ENCODE measurements around the gene NFYC.

Gene NFYC

DNA sequence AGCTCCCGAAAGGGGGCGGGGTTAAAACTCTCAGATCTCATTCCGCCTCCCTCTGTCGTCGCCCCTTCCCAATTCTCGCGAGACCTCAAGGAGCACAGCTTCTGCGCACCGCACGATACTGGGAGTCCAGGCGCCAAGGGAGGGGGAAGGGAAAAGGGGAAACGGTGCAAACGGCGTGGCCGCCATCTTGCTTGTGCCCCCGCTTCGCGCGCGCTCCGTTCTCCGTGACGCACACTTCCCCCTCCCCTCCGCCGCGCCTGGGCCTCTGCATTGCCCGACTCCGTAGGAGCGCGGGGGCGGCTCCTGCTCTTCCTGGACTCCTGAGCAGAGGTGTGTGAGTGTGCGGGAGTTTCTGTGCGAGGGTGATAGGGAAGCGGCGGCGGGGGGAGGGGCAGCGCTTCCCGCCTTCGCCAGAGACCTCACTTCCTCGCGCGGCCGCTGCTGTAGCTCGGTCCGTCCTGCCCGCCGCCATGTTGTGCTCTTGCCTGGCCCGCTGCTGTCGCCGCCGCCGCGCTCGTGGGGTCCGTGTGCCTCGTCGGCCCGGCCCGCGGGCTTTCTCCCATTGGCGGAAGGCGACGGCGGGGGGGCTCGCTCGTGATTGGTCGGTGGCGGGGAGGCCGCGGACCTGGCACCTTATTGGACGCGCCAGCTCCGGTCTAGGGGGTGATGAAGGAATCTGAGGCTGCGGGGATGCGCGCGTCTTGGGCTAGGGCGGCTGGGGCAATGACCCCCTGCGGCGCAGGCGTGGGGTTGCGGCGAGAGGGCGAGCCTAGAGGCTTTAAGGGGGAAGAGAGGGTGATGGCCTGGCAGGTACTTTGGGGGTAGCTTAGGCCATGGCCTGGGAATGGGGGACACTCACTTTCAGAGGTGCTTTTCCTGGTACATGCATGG is at the start of gene NFYC:
TSS of gene NFYC (plus strand) at position 167 of the 891 bp plus-strand sequence. CDS start 47,140 bp downstream, outside the sequence.
- DNase-seq: peak; percentile 100

DNA sequence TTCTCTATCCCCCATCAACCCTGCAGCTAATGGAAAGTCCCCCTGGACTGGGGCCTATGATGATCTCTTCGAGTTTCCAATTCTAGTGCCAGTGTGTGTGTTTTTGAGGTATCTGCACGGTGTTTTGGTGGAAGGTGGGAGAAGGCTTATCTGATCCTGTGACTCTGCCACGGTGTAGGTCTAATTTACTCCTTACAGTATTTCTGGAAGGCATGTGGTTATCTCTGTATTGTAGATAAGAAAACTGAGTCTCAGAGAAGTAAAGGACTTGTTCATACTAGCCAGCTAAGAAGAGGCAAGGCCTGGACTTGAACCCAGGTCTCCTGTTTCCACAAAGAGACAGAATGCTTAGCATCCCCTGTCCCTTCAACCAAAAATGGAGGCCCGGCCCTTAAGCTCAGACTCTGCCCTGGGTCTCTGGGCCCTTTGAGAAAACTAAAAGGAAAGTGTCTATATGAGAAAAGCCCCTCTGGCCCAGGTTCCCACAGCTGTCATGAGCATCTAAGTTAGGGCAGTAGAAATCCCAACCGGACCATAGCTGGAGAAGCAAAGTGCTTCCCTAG is 46.3 kb upstream of the NFYC start:
- no peak for DNase-seq

DNA sequence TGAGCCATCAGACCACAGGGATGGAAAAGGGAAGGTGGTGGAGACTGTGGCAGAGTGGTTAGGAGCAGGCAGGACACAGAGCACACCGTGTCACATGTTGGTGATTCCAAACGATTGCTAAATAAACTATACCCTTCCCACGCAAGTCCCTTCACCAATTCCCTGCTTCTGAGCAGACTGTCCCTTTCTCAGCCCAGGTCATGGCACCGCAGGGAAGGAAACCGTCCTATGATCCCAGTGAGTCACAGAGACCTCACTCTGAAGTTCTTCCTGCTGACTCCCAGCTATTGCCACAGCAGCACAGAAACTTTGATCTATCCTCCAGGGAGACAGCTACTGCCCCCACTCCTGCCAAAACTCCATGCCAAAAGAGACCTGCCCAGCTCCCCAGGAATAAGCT is 45.2 kb upstream of the NFYC start:
- no peak for DNase-seq

- DNase-seq: no peak
These were observed 43.3 kb upstream of the NFYC start for GRCh38 chr1:40648200-40648599.

- DNase-seq: no peak
These were observed 42.4 kb upstream of the NFYC start for GRCh38 chr1:40648928-40649591.

DNA sequence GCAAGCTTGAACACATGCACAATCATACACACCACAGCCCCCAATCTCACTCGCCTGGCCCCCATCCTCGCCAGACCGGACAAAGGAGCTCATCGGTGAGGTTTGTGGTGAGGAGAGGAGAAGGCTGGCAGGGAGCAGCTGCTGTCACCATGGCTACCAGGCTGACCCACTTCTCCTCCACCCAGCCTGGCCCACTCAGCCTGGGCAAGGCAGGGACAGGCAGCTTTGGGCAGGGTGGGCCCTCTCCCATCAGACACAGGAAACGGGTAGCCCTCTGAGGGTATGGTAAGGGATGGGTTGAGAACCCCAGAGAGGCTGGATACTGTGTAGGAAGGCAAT is 41.9 kb upstream of the NFYC start:
- no peak for DNase-seq

- DNase-seq: peak in 1 of 2 experiments; percentile 36
These were observed 41.4 kb upstream of the NFYC start for GRCh38 chr1:40650075-40650474.

DNA sequence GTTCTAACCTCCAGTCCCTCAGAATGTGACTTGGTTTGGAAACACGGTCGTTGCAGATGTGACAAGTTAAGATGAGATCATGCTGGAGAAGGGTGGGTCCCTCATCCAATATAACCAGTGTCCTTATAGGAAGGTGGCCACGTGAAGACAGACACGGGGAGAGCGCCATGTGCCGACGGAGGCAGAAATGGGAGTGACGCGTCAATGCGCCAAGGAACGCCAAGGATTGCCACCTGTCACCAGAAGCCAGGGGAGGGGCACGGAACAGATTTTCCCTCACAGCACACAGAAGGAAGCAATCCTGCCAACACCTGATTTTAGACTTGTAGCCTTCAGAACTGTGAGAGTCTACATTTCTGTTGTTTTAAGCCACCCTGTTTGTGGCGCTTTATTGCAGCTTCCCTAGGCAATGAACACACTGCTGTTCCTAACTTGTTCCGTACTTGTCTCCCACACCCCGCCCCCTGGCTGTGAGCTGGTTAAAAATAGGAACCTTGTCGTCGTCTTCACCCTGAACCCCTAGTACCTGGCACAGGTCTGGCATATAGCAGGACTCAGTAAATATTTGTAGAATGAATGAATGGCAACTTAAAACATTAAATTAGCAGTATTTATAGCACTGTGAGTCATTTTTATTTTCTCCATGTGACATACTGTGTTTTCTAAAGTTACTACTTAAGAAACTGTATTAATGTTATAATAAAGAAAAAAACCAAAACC is 40.2 kb upstream of the NFYC start:
- no peak for DNase-seq

DNA sequence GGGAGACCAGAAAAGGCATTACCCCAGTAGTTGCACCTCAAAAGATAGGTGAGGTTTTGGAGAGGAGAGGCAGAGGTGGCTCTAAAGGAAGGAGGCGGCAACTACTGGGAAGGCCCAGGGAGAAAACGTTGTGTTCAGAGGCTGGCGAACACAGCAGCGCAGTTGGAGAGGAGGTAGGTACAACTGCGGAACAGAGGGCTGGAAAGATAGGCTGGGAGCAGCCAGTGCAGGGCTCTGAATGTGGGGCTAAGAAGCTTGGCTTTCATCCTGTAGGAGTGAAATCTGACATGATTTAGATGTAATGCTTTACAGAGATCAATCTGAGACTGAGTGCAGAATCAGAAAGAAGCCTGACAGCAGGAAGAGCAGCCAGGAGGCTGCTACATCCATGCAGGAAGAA is 39.0 kb upstream of the NFYC start:
- DNase-seq: no peak

DNA sequence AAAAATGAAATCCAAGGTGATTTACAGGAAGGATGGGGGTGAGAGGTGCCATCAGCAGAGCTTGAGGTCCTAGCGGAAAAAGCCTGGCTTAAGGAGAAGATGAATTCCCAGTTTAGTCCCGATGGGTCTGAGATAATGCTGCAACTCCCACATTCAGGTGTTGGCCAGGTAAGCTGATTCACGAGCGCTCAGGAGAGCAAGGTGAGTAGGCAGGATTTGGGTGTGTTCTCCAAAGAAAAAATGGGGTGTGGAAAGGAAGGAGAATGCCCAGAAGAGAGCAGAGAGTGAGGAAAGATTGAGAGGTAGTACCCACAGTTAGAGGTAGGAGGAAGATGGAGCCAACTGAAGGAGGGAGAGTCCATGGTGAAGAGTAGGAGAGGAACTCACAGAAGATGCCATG is 38.5 kb upstream of the NFYC start:
- DNase-seq: no peak

DNA sequence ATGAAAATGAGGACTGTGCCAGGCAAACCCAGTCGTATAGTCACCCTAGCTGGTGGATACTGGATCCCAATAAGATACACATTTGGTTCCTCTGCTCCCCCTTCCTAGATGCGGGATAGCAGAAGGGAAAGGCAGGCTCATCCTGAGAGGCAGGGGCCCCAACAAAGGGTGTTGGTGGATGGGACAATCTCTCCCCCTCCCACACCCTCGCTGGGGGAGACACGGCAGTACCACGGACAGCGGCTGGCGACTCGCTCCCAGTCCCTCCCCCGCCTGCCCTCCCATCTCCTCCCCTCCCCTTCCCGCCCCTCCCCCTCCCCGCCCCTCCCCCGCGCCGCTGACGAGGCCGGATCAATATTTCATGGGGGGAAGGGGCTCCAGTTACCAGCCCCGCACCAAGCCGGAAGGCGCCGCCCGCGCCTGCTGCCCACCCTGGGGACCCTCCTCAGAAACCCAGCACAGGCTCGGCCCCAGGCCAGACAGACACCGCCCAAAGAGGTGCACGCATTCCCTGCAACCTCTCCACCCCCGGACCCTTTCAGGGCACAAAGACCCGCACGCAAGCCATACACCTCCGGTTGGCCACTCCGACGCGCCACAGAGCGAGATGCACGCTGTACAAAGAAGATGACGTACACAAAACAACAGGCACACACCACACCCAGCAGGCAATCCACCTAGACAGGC is 37.5 kb upstream of the NFYC start:
- no peak for DNase-seq

DNA sequence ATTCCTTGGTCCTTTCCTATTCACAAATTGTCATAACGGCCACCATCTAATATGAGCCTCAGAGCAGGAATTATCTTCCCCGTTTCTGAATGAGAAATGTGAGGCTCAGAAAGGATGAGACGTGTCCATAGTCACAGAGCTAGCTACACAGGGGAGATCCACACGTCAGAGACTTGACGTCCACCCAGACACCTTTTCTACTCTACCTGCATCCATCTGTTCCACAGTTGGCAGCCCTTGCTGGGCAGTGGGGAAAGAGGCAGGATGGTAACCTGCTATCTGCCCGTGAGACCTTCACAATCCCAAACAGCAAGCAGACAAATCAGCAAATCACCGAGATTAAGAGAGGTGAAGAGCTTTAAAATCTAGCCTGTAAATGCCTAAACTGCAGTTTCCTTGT is 34.5 kb upstream of the NFYC start:
- DNase-seq: no peak

- DNase-seq: no peak
These were observed 32.5 kb upstream of the NFYC start for GRCh38 chr1:40658751-40659648.

GRCh38 chr1:40659649-40659947 is 31.9 kb upstream of the NFYC start:
- no peak for DNase-seq

DNA sequence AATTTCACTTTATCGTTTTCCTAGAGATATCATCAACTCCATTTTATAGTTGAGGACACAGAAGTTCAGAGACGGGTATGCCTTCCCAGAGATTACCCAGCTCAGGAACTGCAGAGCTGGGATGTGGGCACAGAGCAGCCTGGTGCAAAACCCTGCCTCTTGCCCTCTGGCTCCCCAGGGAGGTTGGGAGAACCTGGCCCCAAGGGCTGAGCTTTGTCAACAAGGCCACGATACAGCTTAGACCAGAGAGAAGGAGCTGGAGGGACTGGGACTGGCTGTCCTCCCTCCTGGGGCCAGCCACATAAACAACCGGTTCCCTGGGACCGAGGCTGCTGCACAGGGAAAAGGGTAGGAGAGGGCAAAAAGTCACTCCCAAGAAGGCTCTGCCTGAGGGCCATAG is 29.8 kb upstream of the NFYC start:
- no peak for DNase-seq

DNA sequence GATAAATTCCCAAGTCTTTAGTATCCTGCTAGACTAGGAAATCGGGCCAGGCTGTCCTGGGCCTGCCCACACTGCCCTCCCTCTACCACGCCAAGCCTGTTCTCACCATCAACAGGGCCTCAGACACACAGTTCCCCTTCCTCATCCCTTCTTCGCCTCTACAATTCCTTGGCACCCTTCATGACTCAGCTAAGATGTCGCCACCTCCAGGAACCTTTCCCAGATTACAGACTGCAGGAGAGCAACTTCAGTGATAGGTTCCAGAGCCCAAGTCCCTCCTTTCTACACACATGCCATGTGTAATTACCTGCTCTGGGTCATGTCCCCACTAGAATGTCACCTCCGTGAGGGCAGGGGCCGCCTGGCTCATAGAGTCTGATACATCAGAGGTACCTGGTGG is 29.4 kb upstream of the NFYC start:
- DNase-seq: no peak

GRCh38 chr1:40662864-40663263 is 28.6 kb upstream of the NFYC start:
- peak in 1 of 2 experiments; percentile 32 for DNase-seq

GRCh38 chr1:40663324-40664166 is 28.0 kb upstream of the NFYC start:
- peak; percentile 70 to 84 for DNase-seq

DNA sequence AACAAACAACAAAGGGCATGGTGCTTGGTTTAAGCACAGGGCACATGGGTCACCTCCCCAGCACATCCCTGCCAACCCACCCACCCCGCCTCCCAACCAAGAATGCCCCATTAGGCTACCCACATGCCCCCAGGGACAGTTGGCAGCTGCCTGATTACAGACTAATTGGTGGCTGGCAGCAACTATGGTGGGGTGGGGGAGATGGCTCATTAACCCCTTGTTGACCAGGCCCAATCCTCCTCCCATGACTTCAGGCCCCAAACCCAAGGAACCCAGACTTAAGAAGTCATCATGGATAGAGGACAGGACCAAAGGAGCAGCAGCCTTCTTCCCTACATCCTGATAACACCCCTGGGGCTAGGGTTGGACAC is 27.4 kb upstream of the NFYC start:
- DNase-seq: peak; percentile 23 to 61

DNA sequence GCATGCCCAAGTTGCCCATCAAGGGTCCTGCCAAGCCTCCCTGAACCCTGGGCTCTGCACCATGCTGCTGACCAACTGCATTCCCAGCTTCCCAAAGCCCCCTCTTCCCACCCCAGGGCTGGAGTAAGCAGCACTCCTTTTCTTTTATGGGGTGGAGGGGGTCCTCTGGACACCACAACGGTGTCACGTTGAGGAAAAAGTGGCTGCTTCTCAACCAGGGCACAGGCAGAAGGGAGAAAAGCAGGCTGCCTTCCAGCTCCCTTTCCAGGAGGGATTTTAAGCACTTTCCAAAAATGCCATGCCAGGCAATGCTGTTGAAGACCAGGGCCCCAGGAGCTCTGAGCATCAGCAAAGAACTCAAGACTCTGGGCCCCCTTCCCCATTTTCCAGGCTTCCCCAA is 26.7 kb upstream of the NFYC start:
- peak in 1 of 2 experiments; percentile 67 for DNase-seq

Data from NCI-H526 (cell line).